GM23338 (cell line): ENCODE results near the gene RABEPK. TPM values are rescaled to one million over a fixed set of nuclear protein-coding genes. Genes with fewer than 3 reads are reported as not detected.

Experiments used
- polyA plus RNA-seq: library from polyadenylated mRNA; unstranded; fragments of >200 nt; fragmentation: Nextera tagmentation; extraction: Ambion mirVana; gene quantifications from 2 replicates; pipeline ENCODE4 v1.2.1, GENCODE V29; 2016
- small RNA-seq: library from RNA; depleted of rRNA; stranded (forward); fragments of <200 nt; gene quantifications from one replicate; pipeline ENCODE3, GENCODE V24; 2014; ENCODE audit warnings: low replicate concordance
- total RNA-seq: library from RNA; depleted of rRNA; stranded (reverse); fragments of >200 nt; shearing (Covaris generic); gene quantifications from 2 replicates; pipeline ENCODE4 v1.2.3, GENCODE V29; 2014; rRNA removed

RABEPK gene
- total and polyA plus RNA-seq, 2 experiments from 2014 or later = 25.8 to 32.7 TPM

Small RNA genes within 50 kb of the gene (small RNA-seq; reads per million reads assigned to genes)
- not detected for gene AL354710.1

Other genes with a start within 250 kb of the RABEPK start
- gene SCAI, start 57.0 kb upstream of the RABEPK start, total RNA-seq = 21.8 and 35.0 TPM in 2 replicates
- gene SCAI, start 57.0 kb upstream of the RABEPK start, polyA plus RNA-seq = 13.1 and 13.3 TPM in 2 replicates
- 46.4 and 55.0 TPM in 2 replicates for gene PPP6C, start 10.7 kb upstream of the RABEPK start, total RNA-seq
- 31.9 and 32.7 TPM in 2 replicates for gene PPP6C, start 10.7 kb upstream of the RABEPK start, polyA plus RNA-seq
- 259 and 281 TPM in 2 replicates for gene HSPA5, start 40.8 kb downstream of the RABEPK start, total RNA-seq
- gene HSPA5, start 40.8 kb downstream of the RABEPK start, polyA plus RNA-seq = 225 and 265 TPM in 2 replicates
- gene GAPVD1, start 61.3 kb downstream of the RABEPK start, total RNA-seq = 34.6 and 36.4 TPM in 2 replicates
- gene GAPVD1, start 61.3 kb downstream of the RABEPK start, polyA plus RNA-seq = 15.1 and 19.2 TPM in 2 replicates